PC-3 (cell line): ENCODE data around the gene NAPSA. TPM values are rescaled to one million over a fixed set of nuclear protein-coding genes. Genes with fewer than 3 reads are reported as not detected.
A peak's percentile ranks its signal among the peaks of the same experiment; 100 is the strongest.

ENCODE experiments used
- ATAC-seq: fragments of 200-7000 bp; cut with Tn5 transposase; 2 replicates; pipeline ENCODE4 v1.9.1; 2020; ENCODE audit warnings: mild to moderate bottlenecking, moderate library complexity
- BruUV-seq: library from RNA; stranded (reverse); fragments of 400-500 nt; replicated peaks from 2 replicates; lab custom pipeline; 2021; lab: Mats Ljungman, UMichigan
- CTCF ChIA-PET: fragments of 300-600 bp; sonication (Branson Sonifier 250); formaldehyde crosslinking; loops from one replicate; lab custom pipeline; 2022; ENCODE audit warnings: antibody characterized with exemption; lab: Charles Lee
- POLR2A ChIA-PET: fragments of 300-600 bp; sonication (Branson Sonifier 250); formaldehyde crosslinking; loops from one replicate; lab custom pipeline; 2022; ENCODE audit warnings: antibody characterized with exemption; ENCODE audit not compliant: unreplicated experiment; lab: Charles Lee
- DNase-seq: peaks from one replicate; pipeline ENCODE4 v3.0.0-alpha.2; 2015
- H2AFZ ChIP-seq: fragments of 300-600 bp; sonication (generic); 2 replicates; pipeline ENCODE4 v1.6.0; 2016; ENCODE audit warnings: antibody characterized with exemption, low read length
- H3F3A ChIP-seq: fragments of 300-600 bp; sonication (generic); one replicate; pipeline ENCODE4 v1.6.0; 2017; ENCODE audit warnings: antibody characterized with exemption, low read length, control low read depth, mild to moderate bottlenecking; ENCODE audit not compliant: unreplicated experiment
- H3K27ac ChIP-seq: fragments of 300-600 bp; sonication (generic); 2 replicates; pipeline ENCODE4 v1.5.1; 2016; ENCODE audit warnings: mild to moderate bottlenecking, low read length
- H3K27me3 ChIP-seq: fragments of 300-600 bp; sonication (generic); 2 replicates; pipeline ENCODE4 v1.6.1; 2016; ENCODE audit warnings: low read length, mixed read lengths
- H3K36me3 ChIP-seq: fragments of 300-600 bp; sonication (generic); 2 replicates; pipeline ENCODE4 v1.6.1; 2016; ENCODE audit warnings: low read depth, mixed run types, low read length, mixed read lengths
- H3K4me1 ChIP-seq: fragments of 300-600 bp; sonication (generic); 2 replicates; pipeline ENCODE4 v1.5.1; 2016; ENCODE audit warnings: low read length; ENCODE audit not compliant: insufficient read depth
- H3K4me2 ChIP-seq: fragments of 300-600 bp; sonication (generic); 2 replicates; pipeline ENCODE4 v1.6.0; 2016; ENCODE audit warnings: low read length
- H3K4me3 ChIP-seq: fragments of 300-600 bp; sonication (generic); 2 replicates; pipeline ENCODE4 v1.5.1; 2016; ENCODE audit warnings: mild to moderate bottlenecking, low read length, mixed read lengths
- H3K79me2 ChIP-seq: fragments of 300-600 bp; sonication (generic); 2 replicates; pipeline ENCODE4 v1.6.1; 2017; ENCODE audit warnings: low read length, mixed read lengths
- H3K9ac ChIP-seq: fragments of 300-600 bp; sonication (generic); 2 replicates; pipeline ENCODE4 v1.6.0; 2016; ENCODE audit warnings: mild to moderate bottlenecking, low read length
- H3K9me2 ChIP-seq: fragments of 300-600 bp; sonication (generic); replicated peaks from 2 replicates; pipeline ENCODE4 v1.6.1; 2016; ENCODE audit warnings: mixed run types, low read length, mixed read lengths
- H3K9me3 ChIP-seq: fragments of 300-600 bp; sonication (generic); 2 replicates; pipeline ENCODE4 v1.6.1; 2016; ENCODE audit warnings: low read length, mixed read lengths
- H4K20me1 ChIP-seq: fragments of 300-600 bp; sonication (generic); 2 replicates; pipeline ENCODE4 v1.6.1; 2016; ENCODE audit warnings: low read length, mixed read lengths
- EZH2 ChIP-seq: fragments of 300-600 bp; sonication (generic); IDR thresholded peaks from one replicate; pipeline ENCODE4 v1.6.1; 2017; ENCODE audit warnings: antibody characterized with exemption, mild to moderate bottlenecking, low read length; ENCODE audit not compliant: unreplicated experiment
- EZH2phosphoT487 ChIP-seq: fragments of 300-600 bp; sonication (generic); IDR thresholded peaks from 2 replicates; pipeline ENCODE4 v1.6.1; 2018; ENCODE audit warnings: mild to moderate bottlenecking, antibody characterized with exemption, low read length, borderline replicate concordance
- intact Hi-C: fragments of 100-400 bp; cut with micrococcal nuclease; formaldehyde crosslinking; loops from 2 replicates; pipeline ENCODE4 v1.9.0; 2023
- total RNA-seq: library from RNA; depleted of rRNA; stranded (reverse); fragments of >200 nt; gene quantifications from 2 replicates; pipeline ENCODE4 v1.2.3, GENCODE V29; 2014
- TF ChIP-seq, protein P1 (sequence below): fragments of 300-600 bp; sonication (generic); conservative IDR thresholded peaks from 2 replicates; pipeline ENCODE4 v1.5.1; 2017; ENCODE audit warnings: antibody characterized with exemption, low read depth, mild to moderate bottlenecking, low read length

The NAPSA gene
- total RNA-seq, 1 experiment from 2014 or later, result 3.0 TPM

DNA sequence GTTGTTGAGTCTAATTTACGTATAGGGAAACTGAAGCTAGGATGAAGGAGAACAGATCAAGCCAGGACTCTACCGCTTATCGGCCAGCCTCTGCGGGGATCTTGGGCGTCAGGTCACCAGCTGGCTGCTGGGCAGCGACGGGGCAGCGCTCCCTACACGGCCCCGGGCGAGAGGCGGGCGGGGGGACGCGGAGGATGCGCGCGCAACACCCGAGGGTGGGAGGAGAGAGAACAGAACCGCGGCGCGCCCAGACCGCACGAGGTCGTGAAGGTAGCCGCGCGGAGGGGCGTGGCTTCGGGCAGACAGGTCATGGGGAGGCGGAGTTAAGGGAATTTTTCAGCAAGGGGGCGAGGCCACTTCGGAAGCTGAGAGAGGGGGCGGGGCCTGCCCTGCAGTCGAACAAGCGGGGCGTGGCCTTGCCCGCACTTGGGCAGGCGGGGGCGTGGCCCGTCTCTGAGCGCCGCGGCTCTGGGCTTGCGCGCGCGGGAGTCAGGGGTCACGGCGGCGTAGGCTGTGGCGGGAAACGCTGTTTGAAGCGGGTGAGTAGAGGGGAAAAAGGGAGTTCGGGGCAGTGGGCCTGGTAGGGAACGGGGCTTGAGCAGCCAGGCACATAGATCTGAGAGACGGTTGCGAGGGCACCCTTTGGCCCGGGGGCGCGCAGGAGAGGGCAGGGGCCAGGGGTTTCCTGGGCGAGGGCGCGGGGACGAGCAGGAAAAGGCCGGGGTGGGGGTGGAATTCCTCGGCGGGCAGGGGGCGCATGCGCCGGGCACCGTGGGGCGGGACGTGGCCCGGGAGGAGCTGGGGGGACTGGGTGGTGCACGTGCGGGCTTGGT is 18.6 kb upstream of the NAPSA start, which contains the start of gene POLD1:
Gene POLD1 (plus strand): TSS at position 496 of the 833 bp plus-strand sequence. CDS start 14,505 bp downstream, outside the sequence.
- Histone ChIP-seq H3F3A (peaks cover 3% of the 10 kb centered on the region), H3K4me1 (peaks cover 15% of the 10 kb centered on the region; the same call in 1 of the 2 replicates), H3K27me3 (no peaks in the 10 kb centered on the region), H3K36me3 (peaks cover 27% of the 10 kb centered on the region), H2AFZ (peak within 1 kb of the TSS; percentile 62), H4K20me1 (no peaks in the 10 kb centered on the region), H3K9me3 (no peaks in the 10 kb centered on the region), H3K9ac (peak within 1 kb of the TSS; percentile 85), H3K4me2 (peak within 1 kb of the TSS; percentile 88), H3K27ac (peak within 1 kb of the TSS; percentile 49), H3K79me2 (peaks cover 49% of the 10 kb centered on the region), H3K4me3 (peak within 1 kb of the TSS; percentile 78), H3K9me2 (no peaks in the 10 kb centered on the region)
- TF ChIP-seq EZH2phosphoT487, result no peak
- no peak for TF ChIP-seq EZH2
- TF ChIP-seq, protein P1, sequence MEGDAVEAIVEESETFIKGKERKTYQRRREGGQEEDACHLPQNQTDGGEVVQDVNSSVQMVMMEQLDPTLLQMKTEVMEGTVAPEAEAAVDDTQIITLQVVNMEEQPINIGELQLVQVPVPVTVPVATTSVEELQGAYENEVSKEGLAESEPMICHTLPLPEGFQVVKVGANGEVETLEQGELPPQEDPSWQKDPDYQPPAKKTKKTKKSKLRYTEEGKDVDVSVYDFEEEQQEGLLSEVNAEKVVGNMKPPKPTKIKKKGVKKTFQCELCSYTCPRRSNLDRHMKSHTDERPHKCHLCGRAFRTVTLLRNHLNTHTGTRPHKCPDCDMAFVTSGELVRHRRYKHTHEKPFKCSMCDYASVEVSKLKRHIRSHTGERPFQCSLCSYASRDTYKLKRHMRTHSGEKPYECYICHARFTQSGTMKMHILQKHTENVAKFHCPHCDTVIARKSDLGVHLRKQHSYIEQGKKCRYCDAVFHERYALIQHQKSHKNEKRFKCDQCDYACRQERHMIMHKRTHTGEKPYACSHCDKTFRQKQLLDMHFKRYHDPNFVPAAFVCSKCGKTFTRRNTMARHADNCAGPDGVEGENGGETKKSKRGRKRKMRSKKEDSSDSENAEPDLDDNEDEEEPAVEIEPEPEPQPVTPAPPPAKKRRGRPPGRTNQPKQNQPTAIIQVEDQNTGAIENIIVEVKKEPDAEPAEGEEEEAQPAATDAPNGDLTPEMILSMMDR, result no peak
- ChIA-PET POLR2A (interaction anchor here (0.6 to 0.7 kb wide), 2 partner anchors 9 to 32 kb away, joined by 5 to 6 read pairs; no protein-coding TSS in a partner anchor), CTCF (no interaction called here)
- DNase-seq, result peak; percentile 99
- ATAC-seq, result peak; percentile 84
- no TSS peak for BruUV-seq
- intact Hi-C loops, result loop anchor here (1.0 kb wide), 1 partner anchor 77 kb away; no protein-coding TSS in a partner anchor

DNA sequence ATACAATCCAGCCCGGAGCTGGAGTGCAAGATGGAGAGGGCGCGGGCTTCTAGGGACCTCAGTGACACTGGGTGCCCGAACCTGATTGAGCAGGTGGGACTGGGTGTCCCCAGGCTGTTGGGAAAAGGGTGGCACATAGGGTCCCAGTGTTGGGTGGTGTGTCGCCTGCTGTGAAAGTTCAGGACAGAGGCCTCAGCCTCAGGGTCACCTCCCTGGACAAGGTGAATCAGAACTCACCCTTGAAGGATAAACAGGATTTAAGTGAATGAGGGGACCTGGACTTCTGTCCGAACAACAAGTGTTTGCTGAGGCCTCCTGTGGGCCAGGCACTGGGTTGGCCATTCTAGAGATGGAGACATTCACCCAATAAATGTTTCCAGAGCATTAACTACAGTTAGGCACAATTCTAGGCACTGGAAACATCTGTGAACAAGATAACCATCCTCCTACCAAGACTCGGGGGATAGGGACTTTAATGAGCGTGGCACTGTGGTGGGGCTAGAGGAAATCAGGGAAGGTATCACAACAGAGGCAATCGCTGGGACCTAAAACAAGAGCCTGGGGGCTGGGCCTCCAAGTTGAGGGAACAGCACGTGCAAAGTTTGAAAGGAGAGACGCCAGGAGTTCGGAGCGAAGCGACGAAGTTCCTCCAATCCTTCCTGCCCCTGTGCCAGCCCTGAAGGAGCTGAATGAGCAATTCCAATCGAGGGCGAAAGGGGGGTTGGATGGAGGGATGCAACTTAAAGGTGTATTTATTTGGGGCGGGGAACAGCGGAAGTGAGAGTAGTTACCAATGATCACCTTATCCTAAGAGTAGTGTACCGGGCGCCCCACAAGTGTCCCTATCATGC is 17.8 kb upstream of the NAPSA start:
- Histone ChIP-seq H3F3A (peaks cover 3% of the 10 kb centered on the region), H3K79me2 (peaks cover 40% of the 10 kb centered on the region), H3K4me3 (peak overlapping the region; percentile 78), H3K27ac (peak overlapping the region; percentile 21), H3K27me3 (no peaks in the 10 kb centered on the region), H3K9ac (peak overlapping the region; percentile 22), H3K9me2 (no peaks in the 10 kb centered on the region), H3K9me3 (no peaks in the 10 kb centered on the region), H2AFZ (peak overlapping the region; percentile 48), H4K20me1 (peaks cover 2% of the 10 kb centered on the region; the same call in 1 of the 2 replicates), H3K36me3 (peaks cover 33% of the 10 kb centered on the region), H3K4me1 (peaks cover 15% of the 10 kb centered on the region; the same call in 1 of the 2 replicates), H3K4me2 (peak overlapping the region; percentile 85)
- ChIA-PET POLR2A (interaction anchor here (0.7 kb wide), 1 partner anchor 31 kb away, joined by 5 read pairs; no protein-coding TSS in a partner anchor), CTCF (no interaction called here)
- intact Hi-C loops, result no loop called here
- DNase-seq (no peak), ATAC-seq (no peak)
- TF ChIP-seq EZH2 (no peak), EZH2phosphoT487 (no peak)
- TF ChIP-seq, protein P1, result no peak
- BruUV-seq, result TSS peak; percentile 65
